IPS-NIHi7 (cell line): ENCODE results near the gene HMGCL.
"Not testable (repeated sequence)": the region's sequence is repeated elsewhere in the genome, so short reads cannot be mapped to it uniquely, and the experiment has no call there.

Source experiments
- DNase-seq: peaks from one replicate; pipeline ENCODE4 v3.0.0; 2012; ENCODE audit warnings: mixed read lengths; ENCODE audit errors: extremely low spot score

Gene HMGCL

DNA sequence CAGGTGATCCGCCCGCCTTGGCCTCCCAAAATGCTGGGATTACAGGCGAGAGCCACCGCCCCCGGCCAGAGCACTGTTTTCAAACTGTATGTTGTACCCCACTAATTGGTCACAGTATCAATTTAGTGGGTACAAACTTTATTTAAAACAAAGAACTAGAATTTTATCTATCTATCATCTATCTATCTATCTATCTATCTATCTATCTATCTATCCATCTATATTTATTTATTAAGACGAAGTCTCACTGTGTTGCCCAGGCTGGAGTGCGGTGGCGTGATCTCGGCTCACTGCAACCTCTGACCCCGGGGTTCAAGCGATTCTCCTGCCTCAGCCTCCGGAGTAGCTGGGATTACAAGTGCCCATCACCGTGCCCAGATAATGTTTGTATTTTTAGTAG lies 1.4 kb upstream of the HMGCL start:
- not testable (repeated sequence) for DNase-seq

DNA sequence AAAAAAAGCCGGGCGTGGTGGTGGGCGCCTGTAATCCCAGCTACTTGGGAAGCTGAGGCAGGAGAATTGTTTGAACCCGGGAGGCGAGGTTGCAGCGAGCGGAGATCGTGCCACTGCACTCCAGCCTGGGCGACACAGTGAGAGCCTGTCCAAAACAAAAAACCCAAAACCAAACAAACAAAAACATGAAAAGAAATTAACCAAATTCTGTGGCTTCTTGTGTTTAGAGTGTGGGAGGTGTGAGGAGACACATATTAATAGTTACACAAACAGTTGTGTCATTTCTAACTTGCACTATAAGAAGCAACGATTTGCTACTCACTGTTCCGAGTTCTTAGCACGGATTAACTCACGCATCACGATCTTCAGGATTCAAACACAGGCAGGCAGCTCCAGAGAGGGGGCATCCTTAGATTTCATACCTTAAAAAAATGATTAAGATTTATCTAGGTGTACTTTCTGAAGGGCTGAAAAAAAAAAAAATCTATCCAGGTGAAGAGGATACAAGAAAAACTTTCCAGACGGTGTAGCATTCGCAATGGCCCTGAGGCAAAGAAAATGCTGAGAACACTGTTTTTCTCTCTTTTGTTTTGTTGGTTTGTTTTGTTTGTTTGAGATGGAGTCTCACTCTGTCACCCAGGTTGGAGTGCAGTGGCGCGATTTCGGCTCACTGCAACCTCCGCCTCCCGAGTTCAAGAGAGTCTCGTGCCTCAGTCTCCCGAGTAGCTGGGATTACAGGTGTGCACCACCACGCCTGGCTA lies 713 bp upstream of the HMGCL start:
- no peak for DNase-seq

DNA sequence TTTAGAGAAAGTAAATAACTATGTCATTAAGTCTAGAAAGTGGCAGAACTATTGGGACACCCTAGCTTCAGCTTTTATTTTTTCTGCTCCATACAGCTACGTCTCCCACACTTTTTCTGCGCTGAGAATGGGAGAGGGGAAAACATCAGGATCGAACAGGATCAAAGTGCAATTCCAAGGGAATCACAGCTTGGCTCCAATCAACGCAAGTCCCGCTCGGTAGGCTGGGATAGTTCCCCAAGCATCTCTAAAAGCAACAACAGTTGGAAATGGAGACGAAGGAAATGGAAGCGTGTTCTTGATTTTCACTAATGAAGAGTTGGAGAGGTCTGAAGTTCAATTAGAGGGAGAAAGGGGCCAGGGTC lies 536 bp downstream of the HMGCL start:
- DNase-seq, result no peak

DNA sequence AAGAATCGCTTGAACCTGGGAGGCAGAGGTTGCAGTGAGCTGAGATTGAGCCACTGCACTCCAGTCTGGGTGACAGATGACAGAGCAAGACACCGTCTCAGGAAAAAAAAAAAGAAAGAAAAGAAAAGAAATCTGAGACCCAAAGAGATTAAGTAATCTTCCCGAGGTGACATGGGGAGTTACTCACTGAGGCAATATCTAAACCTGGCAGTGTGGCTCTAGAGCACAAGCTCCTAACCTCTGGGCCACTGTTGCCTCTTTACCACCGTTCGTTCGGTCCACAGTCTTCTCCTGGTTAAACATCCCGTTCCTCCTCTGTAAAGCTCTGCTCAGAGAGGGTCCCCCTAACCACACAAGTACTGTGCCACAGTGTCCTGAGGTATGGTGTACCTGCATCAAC lies 1.5 kb downstream of the HMGCL start:
- no peak for DNase-seq

DNA sequence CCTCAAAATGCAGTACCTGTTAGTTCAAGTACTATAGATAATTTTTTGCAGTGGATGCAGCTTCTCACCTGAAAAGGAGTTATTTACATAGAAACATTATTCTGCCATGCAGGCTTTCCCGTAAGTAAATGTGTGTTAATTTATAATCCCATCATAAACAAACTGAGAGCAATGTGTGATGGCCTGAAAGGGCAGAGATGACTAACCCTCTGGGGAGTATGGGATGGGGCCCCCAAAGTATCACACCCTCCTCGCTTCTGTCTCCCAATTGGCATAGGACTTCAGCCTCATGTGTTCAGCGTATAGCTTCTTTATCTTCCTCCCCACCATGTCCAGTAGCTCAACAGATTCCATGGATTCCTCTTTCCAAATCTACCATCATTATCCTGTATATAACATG lies 7.6 kb downstream of the HMGCL start:
- no peak for DNase-seq

DNA sequence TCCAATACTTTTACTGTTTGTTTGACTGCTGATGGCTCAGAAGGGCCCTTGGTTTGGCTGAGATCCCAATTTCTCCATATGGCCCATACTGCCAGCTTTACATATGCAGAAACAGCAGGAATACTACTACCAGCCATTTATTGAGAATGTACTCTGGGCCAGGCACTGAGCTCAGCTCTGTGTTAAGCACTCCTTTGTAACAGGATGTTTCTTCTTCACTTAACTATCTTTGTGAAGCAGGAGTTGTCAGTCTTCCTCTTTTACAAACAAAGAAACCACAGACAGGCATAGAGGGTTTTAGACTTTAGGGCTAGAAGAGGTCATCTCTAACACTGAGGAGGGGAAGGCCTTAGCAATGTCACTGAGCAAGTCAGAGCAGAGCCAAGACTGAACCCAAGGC lies 8.3 kb downstream of the HMGCL start:
- no peak for DNase-seq

DNA sequence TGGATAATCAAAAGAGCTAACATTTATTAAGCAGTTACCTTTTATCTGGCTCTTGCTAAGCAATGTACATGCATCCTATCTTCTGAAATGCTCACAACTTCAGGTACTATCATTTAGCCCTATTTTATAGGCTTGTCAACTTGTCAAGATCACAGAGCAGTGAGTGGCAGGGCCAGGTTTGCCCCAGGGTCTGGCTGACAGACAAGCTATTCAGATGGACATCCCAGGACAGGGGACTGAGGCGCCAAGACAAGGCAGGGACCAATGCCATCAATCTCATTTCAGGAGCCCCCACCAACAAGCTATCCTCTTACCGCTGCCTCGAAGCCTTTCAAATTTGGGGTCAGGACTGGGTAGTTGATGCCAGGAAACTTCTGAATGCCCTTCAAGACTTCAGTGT lies 8.9 kb downstream of the HMGCL start:
- DNase-seq, result no peak

DNA sequence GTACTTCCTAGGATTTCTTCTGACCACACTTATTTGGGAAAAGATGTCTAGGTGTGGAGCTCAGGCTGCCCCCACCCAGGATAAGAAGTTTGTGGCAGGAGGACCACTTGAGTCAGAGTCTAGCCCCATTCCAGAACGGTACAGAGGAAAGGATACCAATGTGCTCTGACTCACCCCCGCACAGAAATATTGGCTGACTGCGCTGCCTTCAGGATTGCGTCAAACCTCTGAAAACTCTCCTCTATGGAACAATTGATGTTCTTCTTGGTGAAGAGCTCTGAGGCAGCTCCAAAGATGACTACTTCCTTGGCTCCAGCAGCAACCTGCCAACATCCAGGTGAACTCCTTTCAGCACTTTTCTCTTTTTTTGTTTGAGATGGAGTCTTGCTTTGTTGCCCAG lies 11.2 kb downstream of the HMGCL start:
- DNase-seq, result no peak

DNA sequence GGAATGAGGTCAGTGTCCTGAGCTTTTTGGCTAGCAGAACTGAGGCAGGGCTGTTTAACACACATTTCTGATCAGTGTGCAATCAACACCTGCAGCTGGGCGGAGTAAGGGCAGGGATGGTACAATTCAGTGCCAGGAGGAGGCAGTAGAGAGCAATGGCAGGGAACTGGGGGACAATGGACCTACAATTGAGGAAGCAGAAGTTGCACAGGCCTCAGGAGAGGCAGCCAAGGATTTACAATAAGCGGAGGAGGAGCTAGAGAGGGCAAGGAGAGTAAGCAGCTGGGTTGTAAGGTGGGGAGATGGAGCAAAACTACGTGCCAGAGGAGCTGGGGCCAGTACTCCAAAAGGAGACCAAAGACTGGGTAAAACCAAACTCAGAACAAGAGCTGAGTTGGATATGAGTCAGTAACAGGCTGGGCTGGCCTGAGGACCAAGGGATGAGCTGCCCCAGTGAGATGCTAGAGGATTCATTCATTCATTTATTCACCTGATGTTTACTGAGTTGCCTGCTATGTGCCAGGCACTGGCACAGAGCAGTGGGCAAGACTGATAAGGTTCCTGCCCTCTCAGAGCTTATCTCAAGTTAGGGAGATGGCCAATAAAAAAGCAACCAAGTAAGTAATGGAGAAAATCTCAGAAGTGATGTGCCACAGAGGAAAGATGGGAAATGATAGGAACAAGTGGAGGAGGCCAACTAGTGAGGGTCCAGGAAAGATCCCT lies 14.2 kb downstream of the HMGCL start:
- peak; percentile 81 for DNase-seq

DNA sequence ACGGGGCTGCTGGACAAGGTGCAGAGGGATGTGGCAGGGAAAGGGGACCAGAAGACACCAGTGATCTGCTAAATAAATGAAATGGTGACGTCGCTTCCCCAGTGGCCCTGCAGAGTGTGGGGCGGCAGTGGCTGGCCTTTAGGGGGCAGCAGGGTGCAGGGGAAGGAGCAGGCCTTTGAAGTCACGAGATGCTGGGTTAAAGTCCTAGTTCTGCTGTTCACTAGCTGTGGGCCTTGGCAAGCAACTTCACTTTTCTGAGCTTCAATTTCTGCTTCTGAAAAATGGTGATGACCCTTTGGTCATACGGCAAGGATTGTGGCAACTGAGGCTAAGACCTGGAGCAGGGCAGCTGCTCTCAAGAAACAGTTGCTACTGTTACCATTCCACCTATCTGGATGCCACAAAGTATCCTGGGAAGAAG lies 15.5 kb downstream of the HMGCL start:
- DNase-seq, result peak; percentile 88

DNA sequence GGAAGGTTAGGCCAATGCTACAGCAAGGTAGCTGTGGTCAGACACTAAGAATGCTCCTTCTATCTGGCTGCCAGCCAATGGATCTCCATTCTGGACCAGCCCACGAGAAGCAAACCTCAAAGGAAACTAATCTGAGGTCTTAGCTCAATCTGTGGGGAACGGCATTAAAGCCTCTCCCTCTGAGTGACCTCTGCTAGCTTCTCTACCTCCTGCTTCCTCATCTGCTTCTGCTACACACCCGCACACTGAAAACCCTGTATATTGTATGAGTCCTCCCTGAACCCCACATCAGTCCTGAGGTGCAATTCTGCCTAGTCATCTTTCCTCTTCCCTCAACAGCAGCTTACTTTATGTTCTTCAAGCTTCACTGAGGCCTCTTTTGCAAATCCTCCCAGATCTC lies 17.8 kb downstream of the HMGCL start:
- DNase-seq, result no peak

DNA sequence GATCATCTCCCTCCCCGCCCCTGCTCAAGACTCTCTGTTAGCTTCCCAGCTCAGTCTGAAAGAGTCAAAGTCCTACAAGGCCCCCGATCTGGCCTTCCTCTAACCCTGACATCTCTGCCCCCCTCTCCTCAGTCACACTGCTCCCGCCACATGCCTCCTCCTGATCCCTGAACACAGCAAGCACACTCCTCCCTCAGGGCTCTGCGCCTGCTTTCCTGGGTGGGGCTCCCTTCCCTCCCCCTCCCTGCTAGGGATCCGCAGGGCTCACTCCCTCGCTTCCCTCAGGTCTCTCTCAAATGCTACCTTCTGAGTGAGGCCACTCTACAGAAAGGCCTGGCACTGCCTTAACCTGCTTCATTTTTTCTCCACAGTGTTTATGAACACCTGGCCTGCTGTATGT lies 18.9 kb downstream of the HMGCL start:
- DNase-seq, result no peak

DNA sequence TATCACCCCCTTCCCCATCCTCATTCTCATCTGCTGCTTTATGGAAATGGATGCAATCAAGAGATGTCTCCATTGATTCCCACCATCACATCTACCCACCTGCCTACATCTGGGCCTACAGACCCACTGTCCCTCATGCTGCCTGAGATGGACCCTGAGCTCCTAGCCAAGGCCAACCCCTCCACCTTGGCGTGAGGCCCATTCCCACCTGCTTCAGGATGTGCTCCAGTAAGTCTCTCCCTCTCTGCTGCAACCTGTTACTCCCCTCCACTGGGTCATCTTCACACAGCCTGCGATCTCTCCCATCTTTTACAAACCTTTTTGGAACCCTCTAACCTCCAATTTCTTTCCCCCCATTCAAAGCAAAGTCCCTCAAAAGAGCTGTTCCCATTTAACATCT lies 20.2 kb downstream of the HMGCL start:
- DNase-seq, result no peak

DNA sequence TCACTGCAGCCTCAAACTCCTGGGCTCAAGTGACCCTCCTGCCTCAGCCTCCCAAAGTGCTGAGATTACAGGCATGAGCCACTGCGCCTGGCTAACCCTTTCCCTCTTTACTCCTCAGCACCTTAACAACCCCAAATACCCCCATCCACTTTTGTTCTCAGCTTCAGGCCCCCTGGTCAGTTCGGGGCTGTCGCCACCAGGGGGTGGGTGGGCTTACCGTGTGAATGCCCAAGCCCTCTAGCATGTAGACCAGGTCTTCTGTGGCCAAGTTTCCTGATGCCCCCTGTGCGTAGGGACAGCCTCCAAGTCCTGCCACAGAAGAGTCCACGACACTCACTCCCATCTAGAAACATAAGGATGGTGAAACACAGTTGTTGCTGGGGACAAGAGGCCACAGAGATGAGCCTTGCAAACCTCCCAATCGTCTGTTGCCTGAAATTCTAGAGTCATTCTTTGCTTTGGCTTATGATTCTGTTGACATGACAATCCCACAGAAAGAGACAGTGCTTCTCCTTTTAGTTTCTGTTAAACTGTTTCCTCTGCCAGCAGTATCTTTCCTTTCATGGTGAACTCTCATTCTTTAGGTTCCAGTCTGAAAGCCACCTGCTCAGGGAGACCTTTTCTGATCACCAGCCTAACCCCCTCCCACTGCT lies 20.9 kb downstream of the HMGCL start:
- no peak for DNase-seq

DNA sequence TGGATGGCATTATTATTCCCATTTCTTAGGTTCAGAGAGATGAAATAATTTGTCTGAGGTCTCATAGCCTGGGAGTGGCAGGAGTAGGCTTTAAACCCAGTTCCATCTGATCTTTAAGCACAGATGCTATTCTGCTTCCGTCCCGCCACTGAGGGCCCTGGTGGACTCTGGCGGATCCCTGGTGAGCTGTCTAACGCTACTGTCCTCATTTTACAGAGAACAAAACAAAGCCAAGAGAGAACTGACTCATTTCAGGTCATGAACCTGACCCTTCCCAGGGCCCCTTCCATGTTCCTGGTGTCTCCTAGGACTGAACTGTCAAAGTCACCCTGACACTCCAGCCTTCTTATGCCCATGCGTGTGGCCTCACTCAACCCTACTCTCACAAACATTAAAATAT lies 21.6 kb downstream of the HMGCL start:
- DNase-seq, result no peak

DNA sequence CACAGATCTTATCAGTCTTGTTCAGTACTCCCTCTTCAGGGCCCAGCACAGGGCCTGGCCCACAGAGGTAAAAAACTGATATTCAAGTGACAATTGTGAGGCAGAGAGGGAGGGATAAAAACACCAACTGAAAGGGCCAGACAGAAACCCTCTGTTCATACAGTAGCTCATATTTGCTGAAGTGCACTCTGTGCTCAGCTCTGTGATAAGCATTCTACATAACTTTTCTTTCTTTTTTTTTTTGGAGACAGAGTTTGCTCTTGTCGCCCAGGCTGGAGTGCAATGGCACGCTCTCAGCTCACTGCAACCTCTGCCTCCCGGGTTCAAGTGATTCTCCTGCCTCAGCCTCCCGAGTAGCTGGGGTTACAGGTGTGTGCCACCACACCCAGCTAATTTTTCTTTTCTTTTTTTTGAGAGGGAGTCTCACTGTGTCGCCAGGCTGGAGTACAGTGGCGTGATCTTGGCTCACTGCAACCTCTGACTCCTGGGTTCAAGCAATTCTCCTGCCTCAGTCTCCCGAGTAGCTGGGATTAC lies 22.4 kb downstream of the HMGCL start:
- not testable (repeated sequence) for DNase-seq

DNA sequence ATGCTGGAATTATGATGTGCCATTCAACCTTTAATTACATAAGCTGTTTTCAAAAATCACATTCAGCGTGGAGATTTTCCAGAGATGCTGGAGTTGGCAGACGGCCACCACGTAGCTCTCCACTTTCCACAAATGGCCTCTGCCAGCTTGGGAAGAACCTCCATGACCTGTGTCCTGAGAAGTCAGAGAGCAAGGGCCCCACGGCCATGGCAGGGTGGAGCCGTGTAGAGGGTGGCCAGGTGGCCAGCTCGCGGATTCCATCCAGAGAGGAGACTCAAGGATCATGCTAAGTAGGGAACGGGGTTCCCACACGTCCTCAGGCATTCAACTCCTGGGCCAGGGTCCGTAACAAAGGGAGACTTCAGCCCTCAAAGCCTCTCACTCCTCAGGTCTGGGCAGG lies 23.4 kb downstream of the HMGCL start:
- no peak for DNase-seq

DNA sequence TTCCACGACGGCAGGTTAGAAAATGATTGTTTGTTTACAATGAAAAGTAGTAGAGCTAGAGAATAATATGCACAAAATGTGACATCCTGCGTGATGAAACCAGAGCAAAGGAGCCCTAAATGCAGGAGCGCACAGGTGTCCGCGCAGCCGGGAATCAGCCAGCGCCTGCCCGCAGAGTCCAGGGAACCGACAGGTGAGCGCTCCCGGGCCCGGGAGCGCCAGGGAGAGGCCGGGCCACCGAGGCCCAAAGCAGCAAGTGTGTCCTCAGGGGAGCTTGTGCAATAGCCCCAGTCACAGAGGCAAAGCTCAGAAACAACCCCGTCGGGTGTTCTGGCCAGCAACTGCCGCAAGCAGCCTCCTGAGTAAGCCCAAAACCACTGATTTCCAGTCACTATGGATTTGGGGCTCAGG lies 23.9 kb downstream of the HMGCL start:
- peak; percentile 36 for DNase-seq

DNA sequence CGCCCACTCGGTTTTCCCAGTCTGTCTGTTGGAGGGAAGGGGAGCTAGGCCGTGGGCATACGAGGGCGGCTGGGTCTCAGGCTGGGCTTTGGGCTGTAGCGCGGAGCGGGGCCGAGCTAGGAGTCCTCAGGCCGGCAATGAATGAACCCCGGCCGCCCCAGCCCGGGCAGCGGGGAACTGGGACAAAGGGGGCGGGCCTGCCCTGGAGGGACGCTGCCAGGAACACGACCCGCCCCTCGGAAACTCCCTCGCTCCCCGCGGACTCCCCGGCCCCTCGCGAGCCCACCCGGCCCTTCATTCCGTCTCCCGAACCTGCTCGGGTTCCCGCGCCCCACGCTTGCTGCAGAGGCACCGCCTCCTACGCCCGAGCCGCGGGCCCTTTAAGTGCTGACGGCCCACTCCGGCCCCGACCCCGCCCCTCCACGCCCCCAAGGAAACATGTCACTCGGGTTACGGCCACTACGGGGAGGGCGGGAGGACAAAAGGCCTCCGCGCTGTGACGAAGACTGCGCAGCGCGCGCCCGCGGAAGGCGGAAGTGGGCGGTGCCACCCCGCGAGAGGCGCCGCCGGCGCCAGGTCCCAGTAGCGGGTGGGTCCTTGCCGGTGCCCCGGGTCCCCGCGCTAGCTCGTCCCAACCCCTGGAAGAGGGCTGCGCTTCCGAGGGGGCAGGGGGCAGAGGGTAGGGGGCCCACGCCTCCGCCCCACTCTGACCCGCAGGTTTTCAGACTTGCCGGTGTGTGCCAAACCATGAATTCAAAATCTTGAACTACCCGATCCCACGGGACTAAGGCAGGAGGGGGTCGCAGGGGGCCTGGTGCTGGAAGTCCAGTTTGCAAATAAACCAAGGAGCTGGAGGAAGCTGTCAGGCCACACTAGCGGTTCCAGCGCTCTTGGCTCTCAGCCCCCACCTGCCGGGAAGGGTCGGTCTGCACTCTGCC lies 24.6 kb downstream of the HMGCL start, which contains the start of gene GALE:
GALE (minus strand) TSS at position 355 of the 938 bp plus-strand sequence. CDS start 1,747 bp downstream, outside the sequence.
- peak; percentile 77 for DNase-seq

DNA sequence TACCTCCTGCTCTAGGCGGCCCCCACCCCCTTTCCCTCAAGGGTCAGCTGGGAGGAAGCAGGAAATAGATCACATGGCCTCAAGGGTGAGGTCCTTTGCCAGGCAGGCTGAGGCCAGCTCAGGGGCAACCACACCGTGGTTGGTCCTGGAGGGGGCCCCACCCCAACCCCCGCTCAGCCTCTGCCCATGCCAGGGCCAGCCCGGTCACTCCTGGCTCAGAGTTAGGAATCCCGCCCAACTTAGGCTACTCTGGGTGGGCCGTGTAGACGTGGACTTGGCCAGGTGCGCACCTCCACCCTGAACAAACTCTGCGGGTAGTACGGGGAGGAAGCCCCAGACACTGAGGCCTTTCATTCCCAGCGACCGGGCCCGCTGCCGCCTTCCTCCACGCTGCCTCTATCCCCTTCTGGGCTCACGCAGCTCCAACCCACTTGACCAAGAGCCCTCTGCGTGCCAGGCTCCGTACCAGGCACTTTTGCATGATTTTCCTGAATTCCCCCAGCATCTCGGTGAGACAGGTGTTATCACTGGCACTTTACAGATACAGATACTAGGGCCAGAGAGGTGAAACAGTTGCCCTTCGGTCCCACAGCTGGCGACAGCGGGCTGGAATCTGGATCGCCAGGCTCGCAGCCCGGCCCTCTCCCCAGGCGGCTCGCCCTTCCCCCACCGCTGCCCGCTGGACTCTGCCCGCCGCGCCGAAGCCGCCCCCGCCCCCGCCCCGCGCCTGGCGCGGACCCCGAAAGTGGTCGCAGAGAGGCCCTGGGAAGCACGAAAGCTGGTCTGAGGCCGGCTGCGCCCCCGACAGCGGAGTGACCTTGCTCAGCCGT lies 25.4 kb downstream of the HMGCL start:
- peak; percentile 87 for DNase-seq

DNA sequence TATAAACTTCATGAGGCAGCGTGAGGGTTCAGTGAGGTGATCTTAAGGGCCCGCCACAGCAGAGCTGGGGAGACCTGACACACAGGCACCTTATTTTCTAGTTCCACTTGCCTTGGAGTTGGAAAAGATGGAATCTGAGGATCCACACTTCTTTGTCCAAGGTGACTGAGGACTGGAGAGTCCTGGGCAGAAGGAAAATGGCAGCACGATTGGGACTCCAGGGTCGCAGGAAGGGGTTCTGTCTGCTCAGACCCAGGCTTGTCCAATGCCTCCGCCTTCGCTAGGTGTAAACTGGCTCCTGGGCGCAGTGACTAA lies 26.0 kb downstream of the HMGCL start:
- DNase-seq, result no peak
